HEK293 (cell line): ENCODE measurements around the gene SBSN.

ENCODE experiments used
- AEBP2 ChIP-seq: fragments of 450-650 bp; formaldehyde crosslinking; IDR thresholded peaks from 2 replicates; pipeline ENCODE4 v1.5.1; 2016; ENCODE audit warnings: missing biosample characterization, missing genetic modification characterization, borderline replicate concordance
- BCL11A ChIP-seq: fragments of 450-650 bp; formaldehyde crosslinking; IDR thresholded peaks from 2 replicates; pipeline ENCODE4 v1.5.1; 2016; ENCODE audit warnings: low read depth, missing biosample characterization, missing genetic modification characterization
- CTCF ChIP-seq: fragments of 450-650 bp; formaldehyde crosslinking; IDR thresholded peaks from 2 replicates; pipeline ENCODE4 v1.5.1; 2016; ENCODE audit warnings: missing biosample characterization, missing genetic modification characterization
- FEZF1 ChIP-seq: fragments of 450-650 bp; formaldehyde crosslinking; IDR thresholded peaks from 2 replicates; pipeline ENCODE4 v1.5.1; 2016; ENCODE audit warnings: missing biosample characterization, missing genetic modification characterization
- KLF7 ChIP-seq: fragments of 450-650 bp; formaldehyde crosslinking; IDR thresholded peaks from 2 replicates; pipeline ENCODE4 v1.5.1; 2016; ENCODE audit warnings: missing biosample characterization, missing genetic modification characterization, borderline replicate concordance
- KLF9 ChIP-seq: fragments of 450-650 bp; formaldehyde crosslinking; IDR thresholded peaks from 2 replicates; pipeline ENCODE4 v1.5.1; 2016; ENCODE audit warnings: missing biosample characterization, missing genetic modification characterization, low read depth
- OSR2 ChIP-seq: fragments of 450-650 bp; formaldehyde crosslinking; IDR thresholded peaks from 2 replicates; pipeline ENCODE4 v1.5.1; 2016; ENCODE audit warnings: missing biosample characterization, missing genetic modification characterization
- PBX3 ChIP-seq: sonication (generic); formaldehyde crosslinking; IDR thresholded peaks from 2 replicates; pipeline ENCODE4 v1.8.1; 2022; ENCODE audit warnings: mild to moderate bottlenecking, moderate library complexity, missing genetic modification reagents
- SCRT2 ChIP-seq: fragments of 450-650 bp; formaldehyde crosslinking; IDR thresholded peaks from 2 replicates; pipeline ENCODE4 v1.5.1; 2016; ENCODE audit warnings: missing biosample characterization, missing genetic modification characterization
- SP3 ChIP-seq: fragments of 450-650 bp; formaldehyde crosslinking; IDR thresholded peaks from 2 replicates; pipeline ENCODE4 v1.5.1; 2016; ENCODE audit warnings: missing biosample characterization, missing genetic modification characterization
- WT1 ChIP-seq: fragments of 450-650 bp; formaldehyde crosslinking; IDR thresholded peaks from 2 replicates; pipeline ENCODE4 v1.5.1; 2016; ENCODE audit warnings: missing biosample characterization, missing genetic modification characterization
- ZBTB21 ChIP-seq: fragments of 450-650 bp; formaldehyde crosslinking; IDR thresholded peaks from 2 replicates; pipeline ENCODE4 v1.5.1; 2017; ENCODE audit warnings: missing biosample characterization, missing genetic modification characterization
- ZBTB26 ChIP-seq: fragments of 450-650 bp; formaldehyde crosslinking; optimal IDR thresholded peaks from 2 replicates; pipeline ENCODE3; 2016; ENCODE audit warnings: missing biosample characterization, mild to moderate bottlenecking, missing genetic modification characterization
- ZBTB44 ChIP-seq: fragments of 450-650 bp; IDR thresholded peaks from 2 replicates; pipeline ENCODE4 v1.5.1; 2018; ENCODE audit warnings: missing biosample characterization, mild to moderate bottlenecking, missing genetic modification characterization
- ZFP41 ChIP-seq: fragments of 450-650 bp; formaldehyde crosslinking; IDR thresholded peaks from 2 replicates; pipeline ENCODE4 v1.5.1; 2016; ENCODE audit warnings: missing biosample characterization, missing genetic modification characterization, borderline replicate concordance
- ZNF146 ChIP-seq: fragments of 450-650 bp; formaldehyde crosslinking; IDR thresholded peaks from 2 replicates; pipeline ENCODE4 v1.5.1; 2016; ENCODE audit warnings: missing biosample characterization, missing genetic modification characterization
- ZNF184 ChIP-seq: fragments of 450-650 bp; IDR thresholded peaks from 2 replicates; pipeline ENCODE4 v1.5.1; 2018; ENCODE audit warnings: missing biosample characterization, mild to moderate bottlenecking, missing genetic modification characterization
- ZNF19 ChIP-seq: fragments of 450-650 bp; formaldehyde crosslinking; IDR thresholded peaks from 2 replicates; pipeline ENCODE4; 2016; ENCODE audit warnings: missing biosample characterization, missing genetic modification characterization, low read depth
- ZNF221 ChIP-seq: fragments of 450-650 bp; formaldehyde crosslinking; IDR thresholded peaks from 2 replicates; pipeline ENCODE4 v1.5.1; 2017; ENCODE audit warnings: missing biosample characterization, missing genetic modification characterization, borderline replicate concordance
- ZNF274 ChIP-seq, 2 experiments: fragments of 200-500 bp in 1 of 2; fragments of 450-650 bp in 1 of 2; sonication (Bioruptor generic) in 1 of 2; formaldehyde crosslinking in 1 of 2; IDR thresholded peaks; 2 replicates each; pipeline versions ENCODE4 v1.5.1 to v1.6.1; 2014 to 2016; ENCODE audit warnings: borderline replicate concordance in 1 of 2, inconsistent platforms in 1 of 2, low read length in 1 of 2, missing biosample characterization in 1 of 2, missing genetic modification characterization in 1 of 2
- ZNF350 ChIP-seq: fragments of 450-650 bp; formaldehyde crosslinking; IDR thresholded peaks from 2 replicates; pipeline ENCODE4 v1.5.0; 2017; ENCODE audit warnings: missing biosample characterization, mild to moderate bottlenecking, missing genetic modification characterization
- ZNF366 ChIP-seq: fragments of 450-650 bp; formaldehyde crosslinking; conservative IDR thresholded peaks from 2 replicates; pipeline ENCODE4 v1.5.1; 2016; ENCODE audit warnings: missing biosample characterization, missing genetic modification characterization
- ZNF391 ChIP-seq: fragments of 450-650 bp; formaldehyde crosslinking; IDR thresholded peaks from 2 replicates; pipeline ENCODE4 v1.5.1; 2016; ENCODE audit warnings: low read depth, missing biosample characterization, missing genetic modification characterization, borderline replicate concordance
- ZNF501 ChIP-seq: fragments of 450-650 bp; formaldehyde crosslinking; IDR thresholded peaks from 2 replicates; pipeline ENCODE4 v1.5.1; 2016; ENCODE audit warnings: missing biosample characterization, missing genetic modification characterization
- ZNF548 ChIP-seq: fragments of 450-650 bp; formaldehyde crosslinking; IDR thresholded peaks from 2 replicates; pipeline ENCODE4 v1.5.1; 2016; ENCODE audit warnings: missing biosample characterization, missing genetic modification characterization
- ZNF558 ChIP-seq: fragments of 450-650 bp; formaldehyde crosslinking; IDR thresholded peaks from 2 replicates; pipeline ENCODE4 v1.5.1; 2016; ENCODE audit warnings: missing biosample characterization, missing genetic modification characterization
- ZNF560 ChIP-seq: fragments of 450-650 bp; formaldehyde crosslinking; IDR thresholded peaks from 2 replicates; pipeline ENCODE4 v1.5.1; 2017; ENCODE audit warnings: missing biosample characterization, missing genetic modification characterization, borderline replicate concordance
- ZNF692 ChIP-seq: fragments of 450-650 bp; formaldehyde crosslinking; IDR thresholded peaks from 2 replicates; pipeline ENCODE4 v1.5.1; 2016; ENCODE audit warnings: missing biosample characterization, missing genetic modification characterization
- ZNF707 ChIP-seq: fragments of 450-650 bp; formaldehyde crosslinking; IDR thresholded peaks from 2 replicates; pipeline ENCODE4 v1.5.1; 2016; ENCODE audit warnings: missing biosample characterization, missing genetic modification characterization
- ZNF777 ChIP-seq: fragments of 450-650 bp; formaldehyde crosslinking; IDR thresholded peaks from 2 replicates; pipeline ENCODE4 v1.5.1; 2017; ENCODE audit warnings: missing biosample characterization, missing genetic modification characterization, borderline replicate concordance

Gene SBSN

GRCh38 chr19:35509018-35509652 lies 19.0 kb downstream of the SBSN start (continued):
- TF ChIP-seq KLF9 (tag by site-specific recombination) (no peak), FEZF1 (no peak), ZNF501 (tag by site-specific recombination) (no peak; the same call in 1 of the 2 replicates), ZNF19 (tag by site-specific recombination) (no peak), ZNF366 (no peak), ZBTB44 (tag by site-specific recombination) (0 out of 2 replicates have a peak, but pooled peaks have one; percentile 31), ZNF560 (tag by site-specific recombination) (peak; percentile 86), CTCF (tag by site-specific recombination) (no peak; the same call in 1 of the 2 replicates), SCRT2 (tag by site-specific recombination) (peak; percentile 86), BCL11A (no peak), ZNF350 (tag by site-specific recombination) (no peak), KLF7 (tag by site-specific recombination) (peak; percentile 63; the same call in 1 of the 2 replicates), ZFP41 (tag by site-specific recombination) (no peak), SP3 (tag by site-specific recombination) (no peak; the same call in 1 of the 2 replicates), ZNF221 (tag by site-specific recombination) (no peak), ZNF777 (tag by site-specific recombination) (no peak), AEBP2 (no peak), ZNF548 (tag by site-specific recombination) (0 out of 2 replicates have a peak, but pooled peaks have one; percentile 21), ZNF707 (tag by site-specific recombination) (no peak), ZNF274 (IDR thresholded peaks at IDR 0.05; ENCODE audit: low read length) (no peak), ZNF274 (tag by site-specific recombination; IDR thresholded peaks at IDR 0.05; ENCODE audit: borderline replicate concordance) (no peak), ZBTB21 (no peak), WT1 (no peak; the same call in 1 of the 2 replicates), ZBTB26 (tag by site-specific recombination) (no peak), ZNF391 (peak; percentile 40; the same call in 1 of the 2 replicates), ZNF184 (tag by site-specific recombination) (no peak), ZNF146 (no peak), ZNF692 (tag by site-specific recombination) (no peak), OSR2 (no peak), PBX3 (CRISPR knock-in tag) (no peak), ZNF558 (tag by site-specific recombination) (no peak; the same call in 1 of the 2 replicates)
